ENCODE measurements around the gene SUFU. TPM values are rescaled to one million over a fixed set of nuclear protein-coding genes. Genes with fewer than 3 reads are reported as not detected.

The SUFU gene
- total and polyA plus RNA-seq, 2 of the 4 experiments (the other 2 are of a cell fraction): 2.2 to 11.0 TPM

DNA sequence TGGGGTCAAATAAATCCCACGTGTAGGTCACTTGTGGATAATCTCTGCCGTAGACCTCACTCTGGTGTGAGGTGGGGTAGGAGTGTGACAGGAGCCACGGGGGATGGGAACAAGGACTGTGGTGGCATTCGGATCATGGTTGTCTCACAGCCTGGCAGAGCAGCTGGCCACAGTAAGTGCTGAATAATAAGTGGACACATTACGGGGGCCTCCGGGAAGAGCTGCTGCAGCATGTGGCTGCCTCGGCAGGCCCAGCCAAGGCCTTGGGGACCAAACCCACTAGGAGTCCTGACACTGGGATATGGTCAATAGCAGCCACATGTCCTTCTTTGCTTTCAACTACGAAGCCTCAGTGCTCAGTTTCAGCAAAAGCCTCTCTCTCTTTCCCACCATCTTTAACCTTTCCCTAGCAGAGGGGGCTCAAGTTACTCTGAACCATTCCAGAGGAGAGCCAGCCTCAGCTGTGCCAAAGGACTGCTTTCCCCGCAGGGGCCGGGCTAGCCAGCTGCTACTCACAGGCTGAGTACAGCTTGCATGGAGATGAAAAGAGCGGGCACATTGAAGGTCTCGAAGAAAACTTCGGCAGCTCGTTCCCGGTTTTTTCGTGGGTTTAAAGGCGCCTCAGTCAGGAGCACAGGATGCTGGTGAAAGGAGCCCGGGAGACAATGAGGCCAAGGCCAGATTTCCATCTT, 18.5 kb upstream of the SUFU start:
- Histone ChIP-seq H3K14ac (replicated peaks; ENCODE audit: low read depth, low read length) (no peak overlapping the region), H4K20me1 (ENCODE audit: insufficient read depth, low read length) (peaks cover 9% of the 10 kb centered on the region), H3K79me1 (ENCODE audit: low read depth in 1 of 2, low read length in 2 of 2) (peaks cover 9 to 13% of the 10 kb centered on the region in 2 experiments), H3K4me1 (ENCODE audit: control insufficient read depth, insufficient read depth, low read length) (no peaks in the 10 kb centered on the region), H3K23ac (ENCODE audit: low read depth, low read length) (no peak overlapping the region), H3K9me1 (ENCODE audit: insufficient read depth, low read length) (no peaks in the 10 kb centered on the region), H2BK15ac (ENCODE audit: low read depth, low read length) (no peak overlapping the region), H3K36me3 (ENCODE audit: control insufficient read depth, insufficient read depth, low read length) (peaks cover 82% of the 10 kb centered on the region), H3K4me3 (ENCODE audit: insufficient read depth, low read depth, low read length) (no peak overlapping the region), H4K91ac (ENCODE audit: insufficient read depth, low read depth, low read length) (no peak overlapping the region), H4K8ac (ENCODE audit: low read depth in 2 of 2, low read length in 2 of 2) (no peak overlapping the region), H4K5ac (ENCODE audit: low read depth, low read length) (no peak overlapping the region), H2BK120ac (ENCODE audit: low read depth, low read length) (no peak overlapping the region), H3K56ac (ENCODE audit: extremely low read depth, insufficient read depth, low read length) (no peak overlapping the region), H3K27ac (ENCODE audit: insufficient read depth, low read length) (no peak overlapping the region), H2AFZ (replicated peaks; ENCODE audit: low read length, poor library complexity) (no peak overlapping the region), H2BK20ac (ENCODE audit: low read depth, low read length) (no peak overlapping the region), H3K18ac (ENCODE audit: low read depth, low read length) (no peak overlapping the region), H3K9me3 (ENCODE audit: control insufficient read depth, insufficient read depth, low read length) (no peaks in the 10 kb centered on the region), H3K9ac (ENCODE audit: low read depth, low read length) (no peak overlapping the region), H2AK9ac (replicated peaks; ENCODE audit: low read depth, low read length, poor library complexity) (no peak overlapping the region), H3K4me2 (ENCODE audit: low read depth, low read length) (no peak overlapping the region), H2BK5ac (ENCODE audit: low read depth, low read length, poor library complexity, severe bottlenecking) (no peak overlapping the region), H2AK5ac (ENCODE audit: low read depth, low read length) (no peak overlapping the region), H3K27me3 (ENCODE audit: control insufficient read depth, insufficient read depth, low read length) (no peaks in the 10 kb centered on the region), H3K4ac (ENCODE audit: low read depth, low read length) (no peak overlapping the region)
- dilution Hi-C loops (cut with HindIII; ENCODE audit: low sequenced_read_pairs, unreplicated experiment) (no loop called here), in situ Hi-C loops (cut with MboI; ENCODE audit: low sequenced_read_pairs) (loop anchor here (10.0 kb wide), 1 partner anchor 260 kb away; the partner anchor contains the start of gene ELOVL3), intact Hi-C loops (cut with micrococcal nuclease) (no loop called here)
- 90% methylated on average over 10 of the region's 18 CpGs; no CpG with 5 or more reads in 1 of the 2 experiments for WGBS, 2 experiments (ENCODE audit: extremely low coverage in 2 of 2, insufficient read length in 1 of 2)
- no peak for DNase-seq
- BruUV-seq (replicated peaks): no TSS peak
- no peak for ATAC-seq (ENCODE audit: low read depth)
- POLR2A ChIA-PET (ENCODE audit: unreplicated experiment): no interaction called here
- TF ChIP-seq POLR2A (IDR thresholded peaks at IDR 0.05; ENCODE audit: low read depth, low read length) (no peak), SMC3 (IDR thresholded peaks at IDR 0.05; ENCODE audit: low read depth, low read length) (no peak), MAFK (IDR thresholded peaks at IDR 0.05; ENCODE audit: low read depth, low read length) (no peak), RFX5 (IDR thresholded peaks at IDR 0.05; ENCODE audit: low read depth, low read length) (no peak), NFE2L2 (IDR thresholded peaks at IDR 0.05; ENCODE audit: low read depth, low read length) (no peak)
- CTCF ChIA-PET: no interaction called here

Data from IMR-90 (cell line).